Measurements from ENCODE around the gene AUTS2.

The AUTS2 gene

GRCh38 chr7:69833964-69834363, 235.7 kb downstream of the AUTS2 start:
- DNase-seq (ENCODE audit: low read depth in 2 of 2): no peak
- no peak overlapping the region for H3K4me3 ChIP-seq (replicated peaks in 1 of 2; ENCODE audit: low read depth in 2 of 2, low read length in 2 of 2)
- TF ChIP-seq CTCF (IDR thresholded peaks at IDR 0.05; ENCODE audit: low read depth, low read length): no peak

- DNase-seq (ENCODE audit: low read depth in 2 of 2): no peak
- H3K4me3 ChIP-seq (replicated peaks in 1 of 2; ENCODE audit: low read depth in 2 of 2, low read length in 2 of 2): no peak overlapping the region
- no peak for TF ChIP-seq CTCF (IDR thresholded peaks at IDR 0.05; ENCODE audit: low read depth, low read length)
Measured at GRCh38 chr7:69836702-69837101, 238.4 kb downstream of the AUTS2 start.

GRCh38 chr7:69837387-69838068, 239.3 kb downstream of the AUTS2 start:
- no peak overlapping the region for H3K4me3 ChIP-seq (replicated peaks in 1 of 2; ENCODE audit: low read depth in 2 of 2, low read length in 2 of 2)
- no peak for DNase-seq (ENCODE audit: low read depth in 2 of 2)
- no peak for TF ChIP-seq CTCF (IDR thresholded peaks at IDR 0.05; ENCODE audit: low read depth, low read length)

GRCh38 chr7:69839782-69840181, 241.5 kb downstream of the AUTS2 start:
- H3K4me3 ChIP-seq (replicated peaks in 1 of 2; ENCODE audit: low read depth in 2 of 2, low read length in 2 of 2): no peak overlapping the region
- TF ChIP-seq CTCF (IDR thresholded peaks at IDR 0.05; ENCODE audit: low read depth, low read length): no peak
- DNase-seq (ENCODE audit: low read depth in 2 of 2): no peak

- no peak overlapping the region for H3K4me3 ChIP-seq (replicated peaks in 1 of 2; ENCODE audit: low read depth in 2 of 2, low read length in 2 of 2)
- TF ChIP-seq CTCF (IDR thresholded peaks at IDR 0.05; ENCODE audit: low read depth, low read length): no peak
Measured at GRCh38 chr7:69840248-69840647, 242.0 kb downstream of the AUTS2 start.

GRCh38 chr7:69843653-69844052, 245.4 kb downstream of the AUTS2 start:
- H3K4me3 ChIP-seq (replicated peaks in 1 of 2; ENCODE audit: low read depth in 2 of 2, low read length in 2 of 2): no peak overlapping the region
- no peak for TF ChIP-seq CTCF (IDR thresholded peaks at IDR 0.05; ENCODE audit: low read depth, low read length)
- DNase-seq (ENCODE audit: low read depth in 2 of 2): no peak

More at GRCh38 chr7:69840248-69840647, 242.0 kb downstream of the AUTS2 start:
- peak in 1 of 2 donors; percentile 36 for DNase-seq (ENCODE audit: low read depth in 2 of 2)
